ENCODE results near the gene CYP20A1.
A peak's percentile ranks its signal among the peaks of the same experiment; 100 is the strongest.
"Not testable (repeated sequence)": the region's sequence is repeated elsewhere in the genome, so short reads cannot be mapped to it uniquely, and the experiment has no call there.

The CYP20A1 gene

GRCh38 chr2:203238704-203239526 lies at the start of gene CYP20A1:
CYP20A1 (plus strand) TSS chr2:203239018; CDS start chr2:203239063, 45 bp downstream.
- DNase-seq = peak; percentile 75 to 98 (median 92)

- not testable (repeated sequence) for DNase-seq
These were observed 48.3 kb upstream of the CYP20A1 start for GRCh38 chr2:203190547-203190946.

- not testable (repeated sequence) for DNase-seq
These were observed 47.8 kb upstream of the CYP20A1 start for GRCh38 chr2:203191026-203191425.

- DNase-seq = no peak
These were observed 46.9 kb upstream of the CYP20A1 start for GRCh38 chr2:203191961-203192360.

- DNase-seq = no peak
These were observed 43.3 kb upstream of the CYP20A1 start for GRCh38 chr2:203195331-203196036.

GRCh38 chr2:203200866-203201265 lies 38.0 kb upstream of the CYP20A1 start:
- no peak for DNase-seq

- no peak for DNase-seq
These were observed 37.4 kb upstream of the CYP20A1 start for GRCh38 chr2:203201426-203201825.

GRCh38 chr2:203209538-203209937 lies 29.3 kb upstream of the CYP20A1 start:
- no peak for DNase-seq

GRCh38 chr2:203225423-203226039 lies 13.3 kb upstream of the CYP20A1 start:
- no peak for DNase-seq

GRCh38 chr2:203229674-203230073 lies 9.1 kb upstream of the CYP20A1 start:
- DNase-seq = not testable (repeated sequence)

GRCh38 chr2:203237346-203238238 lies 1.2 kb upstream of the CYP20A1 start:
- DNase-seq = no peak

GRCh38 chr2:203238292-203238703 lies 520 bp upstream of the CYP20A1 start:
- DNase-seq = peak in 2 of 56 donors; percentile 37 to 49

- no peak for DNase-seq
These were observed 1.7 kb downstream of the CYP20A1 start for GRCh38 chr2:203240491-203240890.

- DNase-seq = no peak
These were observed 3.7 kb downstream of the CYP20A1 start for GRCh38 chr2:203242518-203242917.

GRCh38 chr2:203246646-203247045 lies 7.8 kb downstream of the CYP20A1 start:
- no peak for DNase-seq

- no peak for DNase-seq
These were observed 14.0 kb downstream of the CYP20A1 start for GRCh38 chr2:203252818-203253217.

- DNase-seq = not testable (repeated sequence)
These were observed 14.7 kb downstream of the CYP20A1 start for GRCh38 chr2:203253422-203254095.

- DNase-seq = no peak
These were observed 22.7 kb downstream of the CYP20A1 start for GRCh38 chr2:203261326-203262159.

- DNase-seq = no peak
These were observed 40.5 kb downstream of the CYP20A1 start for GRCh38 chr2:203279288-203279687.
